Ovary (tissue), 9 donors: ENCODE measurements around the gene LHX4. TPM values are rescaled to one million over a fixed set of nuclear protein-coding genes. Genes with fewer than 3 reads are reported as not detected.

Experiments
- DNase-seq, 5 donors: peaks; one replicate each; pipeline ENCODE4 v3.0.0-alpha.2; 2019 to 2020
- H3K27ac ChIP-seq, 2 donors: fragments of 200-600 bp; one replicate each; pipeline versions ENCODE4 v1.5.1 to v1.8.0; 2019 to 2022
- H3K27me3 ChIP-seq: fragments of 200-600 bp; one replicate; pipeline ENCODE4 v1.8.0; 2022
- H3K36me3 ChIP-seq: fragments of 200-600 bp; sonication (generic); one replicate; pipeline ENCODE4 v1.5.1; 2019
- H3K4me1 ChIP-seq: one replicate; pipeline ENCODE4 v1.8.1; 2013; ENCODE audit warnings: mild to moderate bottlenecking, moderate library complexity; ENCODE audit not compliant: insufficient read depth
- H3K4me3 ChIP-seq: fragments of 200-600 bp; sonication (generic); one replicate; pipeline ENCODE4 v1.5.1; 2017
- H3K9me3 ChIP-seq, 2 donors: fragments of 200-600 bp in 1 of 2; sonication (generic) in 1 of 2; one replicate each; pipeline versions ENCODE4 v1.5.1 to v1.8.1; 2013 to 2019; ENCODE audit warnings: mild to moderate bottlenecking in 1 of 2, moderate library complexity in 1 of 2
- CTCF ChIP-seq, 3 donors: fragments of 450-650 bp in 2 of 3; fragments of 200-600 bp in 1 of 3; IDR thresholded peaks; one replicate each; pipeline versions ENCODE4 v1.5.1 to v1.8.0; 2016 to 2022; ENCODE audit warnings: antibody characterized with exemption in 3 of 3, mild to moderate bottlenecking in 1 of 3
- EP300 ChIP-seq: sonication (generic); formaldehyde crosslinking; IDR thresholded peaks from one replicate; pipeline ENCODE4 v1.6.1; 2017; ENCODE audit warnings: antibody characterized with exemption
- POLR2A ChIP-seq: fragments of 450-650 bp; IDR thresholded peaks from one replicate; pipeline ENCODE4 v1.6.1; 2017; ENCODE audit warnings: antibody characterized with exemption, mild to moderate bottlenecking, moderate library complexity
- WGBS, 3 donors: extraction: QIAGEN DNeasy Blood & Tissue Kit in 1 of 3; methylation state at CpG; one replicate each; pipeline versions ENCODE4 v1.1.5 to v1.1.7; 2013 to 2017; 5-methylcytosine and 5-hydroxymethylcytosine counted together
- intact Hi-C, 4 donors: fragments of 100-400 bp; cut with DNase I; formaldehyde crosslinking; loops; one replicate each; pipeline versions ENCODE4 v1.11.0 to v1.15.1; 2022 to 2023
- polyA plus RNA-seq, 2 donors: library from polyadenylated mRNA; stranded (reverse); fragments of 200-250 nt in 1 of 2; fragments of 350-450 nt in 1 of 2; fragmentation: Illumina TruSeq in 1 of 2; extraction: RNeasy Lipid Tissue Mini Kit (QIAGEN cat#74804) in 1 of 2; gene quantifications; one replicate each; pipeline ENCODE4 v1.2.3, GENCODE V29; 2013 to 2014
- total RNA-seq, 7 donors: library from RNA; depleted of rRNA in 2 of 7; stranded (reverse); fragments of >200 nt in 2 of 7; fragmentation: NEBNext Ultra II Directional in 3 of 7; extraction: Animal tissue kit (Norgen Biotek cat#: 25700) in 3 of 7; gene quantifications; one replicate each; pipeline versions ENCODE4 v1.1.0 to v1.2.4, GENCODE V29; 2016 to 2023
- donor health status: DM: no; HTN: no; CAD: no; lungs with moderate emphysema.
- donor health status: DM: no; HTN: no; CAD: no.
- donor health status: Bipolar disorder and iron deficiency.
- donor health status: DM: yes; HTN: yes; CAD: no.
- donor health status: DM: no; HTN: no; CAD: no.
- donor health status: DM: yes; HTN: yes; CAD: no.

The LHX4 gene
- total and polyA plus RNA-seq, 9 donors = 0.05 to 0.10 TPM; not detected in 7

- TF ChIP-seq POLR2A (no peak), CTCF (IDR thresholded peaks at IDR 0.05) (no peak), EP300 (no peak)
- H3K27me3 ChIP-seq = no peaks in the 10 kb centered on the region
- WGBS, 3 donors = 86 to 94% (median 88%) methylated on average over 2 of the region's 2 CpGs
- H3K9me3 ChIP-seq = no peaks in the 10 kb centered on the region
- no peak overlapping the region for H3K27ac ChIP-seq
- no peak for DNase-seq
- no peak overlapping the region for H3K4me3 ChIP-seq
- intact Hi-C loops = no loop called here
- no peaks in the 10 kb centered on the region for H3K36me3 ChIP-seq
- H3K4me1 ChIP-seq = no peaks in the 10 kb centered on the region
Observed at GRCh38 chr1:180301135-180301742, 71.2 kb downstream of the LHX4 start.

GRCh38 chr1:180309338-180309737, 79.3 kb downstream of the LHX4 start:
- Histone ChIP-seq H3K27me3 (no peaks in the 10 kb centered on the region), H3K4me1 (no peaks in the 10 kb centered on the region), H3K27ac (no peak overlapping the region), H3K36me3 (no peaks in the 10 kb centered on the region), H3K4me3 (no peak overlapping the region), H3K9me3 (no peaks in the 10 kb centered on the region)
- DNase-seq = no peak
- intact Hi-C loops = no loop called here
- 84 to 97% (median 96%) methylated on average over 1 of the region's 1 CpG for WGBS, 3 donors
- no peak for TF ChIP-seq POLR2A
- TF ChIP-seq EP300 = no peak
- no peak for TF ChIP-seq CTCF (IDR thresholded peaks at IDR 0.05)

GRCh38 chr1:180310095-180310494, 80.0 kb downstream of the LHX4 start:
- intact Hi-C loops = no loop called here
- H3K27ac ChIP-seq = no peak overlapping the region
- no peak for TF ChIP-seq POLR2A
- TF ChIP-seq EP300 = no peak
- TF ChIP-seq CTCF (IDR thresholded peaks at IDR 0.05) = no peak
- H3K27me3 ChIP-seq = no peaks in the 10 kb centered on the region
- 89 to 92% (median 90%) methylated on average over 3 of the region's 3 CpGs for WGBS, 3 donors
- no peaks in the 10 kb centered on the region for H3K4me1 ChIP-seq
- no peaks in the 10 kb centered on the region for H3K36me3 ChIP-seq
- H3K9me3 ChIP-seq = no peaks in the 10 kb centered on the region
- DNase-seq = no peak
- no peak overlapping the region for H3K4me3 ChIP-seq

- TF ChIP-seq POLR2A (no peak), EP300 (no peak), CTCF (IDR thresholded peaks at IDR 0.05) (no peak)
- Histone ChIP-seq H3K4me1 (peaks cover 2% of the 10 kb centered on the region), H3K27ac (no peak overlapping the region), H3K36me3 (no peaks in the 10 kb centered on the region), H3K9me3 (no peaks in the 10 kb centered on the region), H3K27me3 (no peaks in the 10 kb centered on the region), H3K4me3 (no peak overlapping the region)
- 80 to 91% (median 91%) methylated on average over 4 of the region's 4 CpGs for WGBS, 3 donors
- intact Hi-C loops = no loop called here
- no peak for DNase-seq
Observed at GRCh38 chr1:180311011-180311730, 81.1 kb downstream of the LHX4 start.
